HL-60 (cell line): ENCODE data around the gene TMC6.

Experiments used
- GABPA ChIP-seq: IDR thresholded peaks from 2 replicates; pipeline ENCODE4 v1.6.1; 2012; ENCODE audit warnings: low read depth
- POLR2AphosphoS5 ChIP-seq: IDR thresholded peaks from 2 replicates; pipeline ENCODE4 v1.6.1; 2012; ENCODE audit warnings: low read depth
- TF ChIP-seq, protein P1 (sequence below): IDR thresholded peaks from one replicate; pipeline ENCODE4 v1.5.1; 2011; ENCODE audit warnings: low read length, control low read depth, inconsistent platforms; ENCODE audit not compliant: insufficient read depth

DNA sequence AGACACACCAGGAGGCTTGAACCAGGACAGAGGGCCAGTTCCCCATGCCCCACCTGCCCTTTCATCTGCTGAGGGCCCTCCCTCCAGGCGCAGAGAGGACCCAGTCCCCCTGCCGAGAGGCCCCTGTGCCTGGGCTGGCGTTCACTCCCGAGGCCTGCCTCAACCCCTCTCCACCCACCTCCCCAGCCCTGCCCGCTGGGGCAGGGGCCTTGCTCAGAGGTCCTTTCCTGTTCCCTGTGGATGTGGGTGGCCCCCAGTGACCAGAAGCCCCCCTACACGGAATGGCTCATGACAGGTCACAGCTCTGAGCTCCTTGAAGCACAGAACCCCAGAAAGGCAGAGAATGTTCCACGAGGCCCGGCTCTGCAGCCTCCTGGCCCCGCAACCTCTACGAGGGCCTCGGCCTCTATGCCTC, 6.7 kb downstream of the TMC6 start:
- TF ChIP-seq, protein P1, sequence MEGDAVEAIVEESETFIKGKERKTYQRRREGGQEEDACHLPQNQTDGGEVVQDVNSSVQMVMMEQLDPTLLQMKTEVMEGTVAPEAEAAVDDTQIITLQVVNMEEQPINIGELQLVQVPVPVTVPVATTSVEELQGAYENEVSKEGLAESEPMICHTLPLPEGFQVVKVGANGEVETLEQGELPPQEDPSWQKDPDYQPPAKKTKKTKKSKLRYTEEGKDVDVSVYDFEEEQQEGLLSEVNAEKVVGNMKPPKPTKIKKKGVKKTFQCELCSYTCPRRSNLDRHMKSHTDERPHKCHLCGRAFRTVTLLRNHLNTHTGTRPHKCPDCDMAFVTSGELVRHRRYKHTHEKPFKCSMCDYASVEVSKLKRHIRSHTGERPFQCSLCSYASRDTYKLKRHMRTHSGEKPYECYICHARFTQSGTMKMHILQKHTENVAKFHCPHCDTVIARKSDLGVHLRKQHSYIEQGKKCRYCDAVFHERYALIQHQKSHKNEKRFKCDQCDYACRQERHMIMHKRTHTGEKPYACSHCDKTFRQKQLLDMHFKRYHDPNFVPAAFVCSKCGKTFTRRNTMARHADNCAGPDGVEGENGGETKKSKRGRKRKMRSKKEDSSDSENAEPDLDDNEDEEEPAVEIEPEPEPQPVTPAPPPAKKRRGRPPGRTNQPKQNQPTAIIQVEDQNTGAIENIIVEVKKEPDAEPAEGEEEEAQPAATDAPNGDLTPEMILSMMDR, result no peak
- TF ChIP-seq GABPA (no peak), POLR2AphosphoS5 (no peak)
